ENCODE results near the gene RFXANK.

DNA sequence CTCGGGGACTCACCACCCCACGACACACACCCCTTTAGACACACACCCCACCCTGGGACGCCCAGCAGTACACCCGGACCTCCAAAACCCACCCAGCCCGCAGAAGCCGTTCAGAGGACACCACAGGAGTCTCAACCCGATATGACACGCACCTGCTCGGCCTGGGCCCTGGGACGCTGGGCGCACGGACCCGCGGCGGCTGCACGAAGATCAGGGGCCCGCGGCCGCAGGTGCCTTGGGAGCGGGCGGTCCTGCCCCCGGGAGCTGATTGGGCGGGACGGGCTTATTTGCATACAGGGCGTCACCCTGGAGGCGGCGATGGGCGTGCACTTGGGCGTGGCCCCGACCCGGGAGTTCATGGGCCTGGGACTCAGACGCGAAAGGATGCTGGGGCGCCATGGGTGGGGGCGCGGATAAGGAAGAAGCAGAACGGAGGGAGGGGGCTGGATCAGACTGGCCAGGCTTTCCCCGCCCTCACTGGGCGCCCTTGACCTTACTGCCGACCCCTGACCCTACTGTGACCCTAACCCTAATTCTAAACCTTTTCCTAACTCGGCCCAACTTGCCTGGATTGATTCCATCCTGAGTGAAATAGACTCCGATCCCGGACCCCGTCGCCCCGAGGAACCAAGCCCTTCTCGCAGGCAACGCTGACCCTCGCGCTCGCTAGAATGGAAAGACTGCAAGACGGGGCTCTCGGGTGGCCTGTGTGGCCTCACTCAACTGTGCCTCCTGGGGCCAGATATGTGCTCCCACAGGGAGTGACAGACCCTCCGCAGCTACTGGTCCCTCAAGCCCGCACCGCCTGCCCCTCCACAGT is 21.8 kb upstream of the RFXANK start, which contains the start of gene MEF2B:
- TF ChIP-seq CTCF (IDR thresholded peaks at IDR 0.05) (no peak), POLR2A (IDR thresholded peaks at IDR 0.05) (no peak)

Data from sigmoid colon (tissue), 3 donors.